RWPE1 (cell line): ENCODE results near the gene B9D1.

Experiments used
- CTCF ChIA-PET: fragments of 350-600 bp; sonication (Branson Sonifier 250); formaldehyde crosslinking; extraction: SDS; loops from one replicate; lab custom pipeline; 2021; lab: Yijun Ruan, JAX
- POLR2A ChIA-PET: fragments of 400-600 bp; formaldehyde crosslinking; extraction: SDS; loops from one replicate; lab custom pipeline; 2020; ENCODE audit warnings: antibody characterized with exemption; ENCODE audit not compliant: low non-redundant PET; lab: Yijun Ruan, JAX
- DNase-seq: peaks from one replicate; pipeline ENCODE4 v3.0.0; 2012; ENCODE audit warnings: low spot score
- H3K27ac ChIP-seq: fragments of 450-650 bp; 2 replicates; pipeline ENCODE4 v1.5.1; 2017
- TF ChIP-seq, protein P1 (sequence below): fragments of 450-650 bp; conservative IDR thresholded peaks from 2 replicates; pipeline ENCODE4 v1.5.1; 2017; ENCODE audit warnings: low read depth, mild to moderate bottlenecking

B9D1 gene

GRCh38 chr17:19401321-19402010 lies 38.9 kb upstream of the B9D1 start:
- no peak for DNase-seq
- no peak overlapping the region for H3K27ac ChIP-seq
- ChIA-PET POLR2A (no interaction called here), CTCF (interaction anchor here (0.6 kb wide), 2 partner anchors 78 to 181 kb away, joined by 3 to 4 read pairs; no protein-coding TSS in a partner anchor)
- TF ChIP-seq, protein P1, sequence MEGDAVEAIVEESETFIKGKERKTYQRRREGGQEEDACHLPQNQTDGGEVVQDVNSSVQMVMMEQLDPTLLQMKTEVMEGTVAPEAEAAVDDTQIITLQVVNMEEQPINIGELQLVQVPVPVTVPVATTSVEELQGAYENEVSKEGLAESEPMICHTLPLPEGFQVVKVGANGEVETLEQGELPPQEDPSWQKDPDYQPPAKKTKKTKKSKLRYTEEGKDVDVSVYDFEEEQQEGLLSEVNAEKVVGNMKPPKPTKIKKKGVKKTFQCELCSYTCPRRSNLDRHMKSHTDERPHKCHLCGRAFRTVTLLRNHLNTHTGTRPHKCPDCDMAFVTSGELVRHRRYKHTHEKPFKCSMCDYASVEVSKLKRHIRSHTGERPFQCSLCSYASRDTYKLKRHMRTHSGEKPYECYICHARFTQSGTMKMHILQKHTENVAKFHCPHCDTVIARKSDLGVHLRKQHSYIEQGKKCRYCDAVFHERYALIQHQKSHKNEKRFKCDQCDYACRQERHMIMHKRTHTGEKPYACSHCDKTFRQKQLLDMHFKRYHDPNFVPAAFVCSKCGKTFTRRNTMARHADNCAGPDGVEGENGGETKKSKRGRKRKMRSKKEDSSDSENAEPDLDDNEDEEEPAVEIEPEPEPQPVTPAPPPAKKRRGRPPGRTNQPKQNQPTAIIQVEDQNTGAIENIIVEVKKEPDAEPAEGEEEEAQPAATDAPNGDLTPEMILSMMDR: no peak

DNA sequence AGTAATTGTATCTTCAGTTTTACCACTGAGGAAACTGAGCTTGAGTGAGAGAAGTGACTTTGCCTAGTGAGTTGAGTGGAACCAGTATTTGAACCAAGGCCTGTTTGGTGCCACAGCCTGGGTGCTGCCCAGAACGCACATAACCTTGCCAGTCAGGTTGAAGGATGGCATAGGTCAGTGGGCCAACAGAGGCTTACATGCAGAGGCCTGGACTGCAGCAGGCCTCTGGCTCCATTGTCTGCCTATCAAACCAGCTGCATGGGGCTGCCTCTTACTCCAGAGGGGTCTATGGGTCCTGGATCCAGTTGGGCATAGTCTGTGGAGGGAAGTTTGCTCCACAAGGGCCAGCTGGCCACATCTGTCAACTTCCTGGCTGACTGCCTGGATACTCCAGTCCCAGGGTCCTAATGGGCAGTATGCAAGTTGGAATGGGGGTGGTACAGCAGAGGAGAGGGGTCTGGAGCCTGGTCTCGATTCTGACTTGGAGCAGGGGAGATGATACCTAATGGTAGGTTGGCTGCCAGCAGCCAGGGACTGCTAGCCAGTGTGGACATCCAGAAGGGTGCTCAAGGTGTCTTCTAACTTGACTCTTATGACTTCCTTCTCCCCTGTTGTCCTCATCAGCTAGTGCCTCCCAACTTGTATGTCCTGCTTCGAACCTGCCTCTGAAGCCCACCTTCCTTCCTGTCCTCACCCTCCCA lies 37.4 kb upstream of the B9D1 start:
- CTCF ChIA-PET: interaction anchor here (0.7 kb wide), 1 partner anchor 47 kb away, joined by 3 read pairs; no protein-coding TSS in a partner anchor
- POLR2A ChIA-PET: no interaction called here

DNA sequence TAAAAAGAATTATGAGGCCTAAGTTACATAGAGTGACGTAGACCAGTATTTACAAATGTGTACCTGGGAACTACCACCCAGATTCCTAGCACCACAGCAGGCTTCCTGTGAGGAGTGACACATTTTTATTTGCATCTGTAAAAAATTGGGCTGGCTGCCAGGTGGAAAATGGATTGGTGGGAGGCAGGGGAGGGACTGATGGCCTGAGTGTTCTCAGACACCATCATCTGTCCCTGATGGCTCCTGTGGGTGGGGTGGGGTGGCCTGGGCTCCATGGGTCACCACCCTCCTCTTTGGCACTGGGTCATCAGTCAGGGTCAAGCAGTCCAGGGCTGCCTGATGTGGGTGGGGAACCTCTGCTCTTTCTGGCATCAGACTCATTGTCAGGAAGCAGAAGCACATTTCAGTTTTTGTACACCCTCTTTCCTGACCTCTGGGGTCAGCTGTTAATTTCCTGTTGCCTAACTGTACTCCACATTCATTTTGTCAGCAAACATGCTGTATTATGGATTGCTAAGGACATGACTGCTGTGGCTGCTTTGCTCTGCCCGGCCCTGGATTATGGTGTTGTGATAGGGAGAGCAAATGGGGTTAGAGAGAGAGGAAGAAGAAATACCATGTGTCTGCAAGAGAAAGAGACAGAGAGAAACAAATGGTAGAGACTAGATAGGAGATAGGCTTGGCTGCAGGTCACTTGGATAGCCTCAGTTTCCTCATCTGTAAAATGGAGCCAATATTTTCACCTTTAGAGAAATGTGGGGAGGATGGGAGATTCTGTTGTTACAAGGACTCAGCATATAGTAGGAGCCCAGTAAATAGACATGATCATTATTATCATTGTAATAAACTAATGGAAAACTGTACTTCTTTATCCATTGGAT lies 36.0 kb upstream of the B9D1 start:
- TF ChIP-seq, protein P1: no peak
- DNase-seq: peak; percentile 37
- H3K27ac ChIP-seq: peak overlapping the region; percentile 77
- POLR2A ChIA-PET: no interaction called here
- CTCF ChIA-PET: no interaction called here

More for the DNA sequence above, 37.4 kb upstream of the B9D1 start:
- TF ChIP-seq, protein P1: no peak
- H3K27ac ChIP-seq: no peak overlapping the region
- no peak for DNase-seq

DNA sequence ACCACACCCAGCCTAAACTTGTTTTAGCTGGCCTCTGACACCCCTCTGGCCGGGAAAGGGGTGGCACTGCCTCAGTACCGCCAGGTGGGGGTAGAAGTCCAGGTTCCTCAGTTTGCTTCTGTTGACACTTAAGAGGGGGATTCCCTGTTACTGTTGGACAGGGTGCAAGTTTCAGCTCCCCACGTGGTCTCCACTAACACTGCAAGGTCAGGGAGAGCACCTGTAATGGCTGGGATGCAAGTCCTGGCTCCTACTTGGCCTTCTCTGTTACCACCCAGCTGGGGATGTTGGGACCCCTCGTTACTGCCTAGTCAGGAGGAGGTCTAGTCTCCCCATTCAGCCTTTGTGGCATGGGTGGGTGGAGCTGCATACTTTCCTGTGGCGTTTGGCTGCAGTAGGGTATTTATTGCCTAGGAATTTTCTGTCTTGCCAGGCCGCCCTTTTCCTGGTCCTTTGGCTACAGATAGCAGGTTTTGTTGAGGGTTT lies 35.1 kb upstream of the B9D1 start:
- CTCF ChIA-PET: no interaction called here
- no peak for DNase-seq

GRCh38 chr17:19392303-19392702 lies 29.8 kb upstream of the B9D1 start:
- TF ChIP-seq, protein P1: no peak
- ChIA-PET CTCF (no interaction called here), POLR2A (no interaction called here)
- H3K27ac ChIP-seq: no peak overlapping the region
- no peak for DNase-seq

More for the DNA sequence above, 35.1 kb upstream of the B9D1 start:
- peak overlapping the region; percentile 77 for H3K27ac ChIP-seq
- POLR2A ChIA-PET: no interaction called here
- TF ChIP-seq, protein P1: no peak

DNA sequence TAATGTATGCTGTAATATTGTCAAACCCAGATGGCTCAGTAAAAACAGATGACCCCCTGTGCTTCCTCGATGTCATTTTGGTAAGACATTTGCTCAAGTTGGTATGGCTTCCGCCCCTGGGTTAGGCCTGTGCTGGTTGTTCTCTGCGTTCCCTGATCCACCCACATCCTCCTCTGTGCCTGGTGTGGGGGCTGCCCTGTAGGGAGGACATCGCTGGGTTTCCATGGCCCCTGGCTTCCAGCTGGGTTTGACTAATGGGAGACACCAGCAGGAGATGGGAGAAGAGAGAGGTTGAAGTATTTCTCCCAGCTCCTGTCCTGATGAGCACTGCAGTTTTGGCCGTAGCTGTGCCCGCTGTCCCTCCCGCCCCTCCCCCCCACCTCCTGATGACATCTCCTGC lies 28.9 kb upstream of the B9D1 start:
- POLR2A ChIA-PET: no interaction called here
- CTCF ChIA-PET: no interaction called here
- TF ChIP-seq, protein P1: no peak
- no peak for DNase-seq
- no peak overlapping the region for H3K27ac ChIP-seq
